Smooth muscle cell (in vitro differentiated cells): ENCODE results near the gene CRISP3. TPM values are rescaled to one million over a fixed set of nuclear protein-coding genes. Genes with fewer than 3 reads are reported as not detected.
"Not testable (repeated sequence)": the region's sequence is repeated elsewhere in the genome, so short reads cannot be mapped to it uniquely, and the experiment has no call there.

Experiments
- DNase-seq: peaks from one replicate; lab custom pipeline; 2025; ENCODE audit not compliant: unreplicated experiment; lab: John Stamatoyannopoulos, UW
- H2AFZ ChIP-seq: fragments of 200-600 bp; sonication (generic); 2 replicates; pipeline ENCODE4 v1.6.0; 2016; ENCODE audit warnings: antibody characterized with exemption, low read depth, mild to moderate bottlenecking
- H3F3A ChIP-seq: fragments of 200-600 bp; sonication (generic); 2 replicates; pipeline ENCODE4 v1.6.0; 2017; ENCODE audit warnings: antibody characterized with exemption, low read depth
- H3K27ac ChIP-seq: fragments of 200-600 bp; sonication (generic); 2 replicates; pipeline ENCODE4 v1.5.1; 2016; ENCODE audit warnings: low read depth, mild to moderate bottlenecking
- H3K27me3 ChIP-seq: fragments of 200-600 bp; sonication (generic); 2 replicates; pipeline ENCODE4 v1.6.1; 2016; ENCODE audit warnings: low read depth, mild to moderate bottlenecking
- H3K36me3 ChIP-seq: fragments of 200-600 bp; sonication (generic); 2 replicates; pipeline ENCODE4 v1.5.1; 2016; ENCODE audit warnings: low read depth
- H3K4me1 ChIP-seq: fragments of 200-600 bp; sonication (generic); 2 replicates; pipeline ENCODE4 v1.5.1; 2016; ENCODE audit warnings: low read depth
- H3K4me2 ChIP-seq: fragments of 200-600 bp; sonication (generic); 2 replicates; pipeline ENCODE4 v1.6.0; 2016; ENCODE audit warnings: mild to moderate bottlenecking
- H3K4me3 ChIP-seq: fragments of 200-600 bp; sonication (generic); 2 replicates; pipeline ENCODE4 v1.5.1; 2016; ENCODE audit warnings: mild to moderate bottlenecking
- H3K79me2 ChIP-seq: fragments of 200-600 bp; sonication (generic); 2 replicates; pipeline ENCODE4 v1.6.0; 2016; ENCODE audit warnings: low read depth, mild to moderate bottlenecking
- H3K9ac ChIP-seq: fragments of 200-600 bp; sonication (generic); 2 replicates; pipeline ENCODE4 v1.6.0; 2016; ENCODE audit warnings: low read depth
- H3K9me3 ChIP-seq: fragments of 200-600 bp; sonication (generic); replicated peaks from 2 replicates; pipeline ENCODE4 v1.5.1; 2016; ENCODE audit warnings: low read depth
- H4K20me1 ChIP-seq: fragments of 200-600 bp; sonication (generic); 2 replicates; pipeline ENCODE4 v1.6.0; 2016; ENCODE audit warnings: low read depth
- CTCF ChIP-seq: fragments of 200-600 bp; sonication (generic); IDR thresholded peaks from 2 replicates; pipeline ENCODE4 v1.5.1; 2017; ENCODE audit warnings: borderline replicate concordance, mild to moderate bottlenecking, antibody characterized with exemption; ENCODE audit not compliant: insufficient read depth, poor library complexity, severe bottlenecking
- WGBS: methylation state at CpG from one replicate; pipeline ENCODE4 v1.1.7; 2016; ENCODE audit warnings: low lambda C conversion rate; 5-methylcytosine and 5-hydroxymethylcytosine counted together
- polyA plus RNA-seq: library from polyadenylated mRNA; unstranded; fragments of >200 nt; fragmentation: Nextera tagmentation; extraction: Ambion mirVana; gene quantifications from 2 replicates; pipeline ENCODE4 v1.2.1, GENCODE V29; 2016
- total RNA-seq: library from RNA; depleted of rRNA; stranded (reverse); fragments of >200 nt; gene quantifications from 2 replicates; pipeline ENCODE4 v1.2.3, GENCODE V29; 2014

CRISP3 gene
- total and polyA plus RNA-seq, 2 experiments from 2014 or later = 4.3 TPM; not detected in 1

GRCh38 chr6:49730251-49730650, 13.9 kb downstream of the CRISP3 start:
- TF ChIP-seq CTCF = no peak
- no peaks in the 10 kb centered on the region for H3K79me2 ChIP-seq
- no peaks in the 10 kb centered on the region for H3K27me3 ChIP-seq
- H3K27ac ChIP-seq = no peak overlapping the region
- no peaks in the 10 kb centered on the region for H3F3A ChIP-seq
- no peaks in the 10 kb centered on the region for H3K4me1 ChIP-seq
- no peak for DNase-seq
- H4K20me1 ChIP-seq = no peaks in the 10 kb centered on the region
- no peak overlapping the region for H3K4me3 ChIP-seq
- no peak overlapping the region for H3K4me2 ChIP-seq
- no peaks in the 10 kb centered on the region for H3K9me3 ChIP-seq
- H2AFZ ChIP-seq = no peak overlapping the region
- no peak overlapping the region for H3K9ac ChIP-seq
- H3K36me3 ChIP-seq = no peaks in the 10 kb centered on the region

DNA sequence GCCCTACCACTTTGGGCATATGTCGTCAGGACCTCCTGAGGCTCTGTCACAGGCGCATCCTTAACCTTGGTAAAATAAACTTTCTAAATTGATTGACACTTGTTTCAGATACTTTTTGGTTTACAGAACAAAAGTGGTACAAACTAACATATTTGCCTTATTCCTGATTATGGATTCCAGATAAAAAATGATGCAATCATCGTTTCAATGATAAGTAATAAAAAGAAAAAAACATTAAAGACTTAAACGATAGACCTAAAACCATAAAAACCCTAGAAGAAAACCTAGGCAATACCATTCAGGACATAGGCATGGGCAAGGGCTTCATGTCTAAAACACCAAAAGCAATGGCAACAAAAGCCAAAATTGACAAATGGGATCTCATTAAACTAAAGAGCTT, 20.3 kb downstream of the CRISP3 start:
- not testable (repeated sequence) for H3K79me2 ChIP-seq, H3K9me3 ChIP-seq, H3F3A ChIP-seq, H3K4me2 ChIP-seq, H3K9ac ChIP-seq, H2AFZ ChIP-seq, H3K27me3 ChIP-seq, H3K4me3 ChIP-seq, H3K27ac ChIP-seq, H4K20me1 ChIP-seq, DNase-seq, H3K36me3 ChIP-seq, H3K4me1 ChIP-seq
- WGBS = 86% methylated on average over 4 of the region's 4 CpGs

DNA sequence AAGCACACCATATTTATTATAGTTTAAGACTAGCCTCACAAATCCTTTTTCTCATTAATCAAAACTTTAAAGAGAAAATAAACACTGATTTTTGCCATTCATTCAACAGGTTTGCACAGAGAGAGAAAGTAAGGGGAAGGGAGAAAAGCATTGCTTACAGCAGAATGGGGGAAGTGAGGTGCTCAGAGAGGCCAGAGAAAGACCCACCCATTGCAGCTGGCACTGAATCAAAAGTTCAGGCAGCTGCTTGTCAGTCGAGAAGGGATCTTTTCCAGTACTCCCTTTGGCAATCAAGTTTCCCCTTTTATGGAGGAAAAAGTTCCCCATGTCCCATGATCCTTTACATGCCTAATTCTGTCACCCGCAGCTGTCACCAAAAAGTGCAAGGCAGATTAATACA, 22.9 kb downstream of the CRISP3 start:
- no peak for DNase-seq
- H3K27me3 ChIP-seq = no peaks in the 10 kb centered on the region
- no peaks in the 10 kb centered on the region for H3K79me2 ChIP-seq
- no peaks in the 10 kb centered on the region for H3K4me1 ChIP-seq
- H3K9me3 ChIP-seq = peaks cover 3% of the 10 kb centered on the region
- H4K20me1 ChIP-seq = no peaks in the 10 kb centered on the region
- H3K4me3 ChIP-seq = no peak overlapping the region
- no peak for TF ChIP-seq CTCF
- H3K9ac ChIP-seq = no peak overlapping the region
- no peak overlapping the region for H3K27ac ChIP-seq
- H3K36me3 ChIP-seq = no peaks in the 10 kb centered on the region
- no peaks in the 10 kb centered on the region for H3F3A ChIP-seq
- no peak overlapping the region for H3K4me2 ChIP-seq
- H2AFZ ChIP-seq = no peak overlapping the region
- 80% methylated on average over 2 of the region's 2 CpGs for WGBS

DNA sequence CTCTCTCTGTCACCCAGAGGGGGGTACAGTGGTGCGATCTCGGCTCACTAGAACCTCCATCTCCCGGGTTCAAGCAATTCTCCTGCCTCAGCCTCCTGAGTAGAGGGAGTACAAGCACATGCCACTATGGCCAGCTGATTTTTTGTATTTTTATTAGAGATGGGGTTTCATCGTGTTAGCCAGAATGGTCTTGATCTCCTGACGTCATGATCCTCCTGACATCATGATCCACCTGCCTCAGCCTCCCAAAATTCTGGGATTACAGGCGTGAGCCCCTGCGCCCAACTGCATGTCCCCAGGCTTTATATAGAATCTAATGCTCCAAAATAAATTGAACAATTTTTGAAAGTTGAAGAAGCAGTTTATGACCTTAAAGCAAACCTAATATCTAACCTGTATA, 23.8 kb downstream of the CRISP3 start:
- DNase-seq = no peak
- H3K27me3 ChIP-seq = no peaks in the 10 kb centered on the region
- no peak overlapping the region for H3K4me3 ChIP-seq
- H3K36me3 ChIP-seq = no peaks in the 10 kb centered on the region
- H3F3A ChIP-seq = no peaks in the 10 kb centered on the region
- H3K4me1 ChIP-seq = no peaks in the 10 kb centered on the region
- no peak for TF ChIP-seq CTCF
- H3K9ac ChIP-seq = no peak overlapping the region
- no peak overlapping the region for H3K27ac ChIP-seq
- H3K9me3 ChIP-seq = peaks cover 3% of the 10 kb centered on the region
- H2AFZ ChIP-seq = no peak overlapping the region
- no peaks in the 10 kb centered on the region for H3K79me2 ChIP-seq
- no peak overlapping the region for H3K4me2 ChIP-seq
- WGBS = 92% methylated on average over 7 of the region's 7 CpGs
- no peaks in the 10 kb centered on the region for H4K20me1 ChIP-seq
